Measurements from ENCODE around the gene IGSF3. TPM values are rescaled to one million over a fixed set of nuclear protein-coding genes. Genes with fewer than 3 reads are reported as not detected.

The IGSF3 gene
- total RNA-seq, 6 experiments from 2014 or later = 0.42 to 4.9 (median 1.8) TPM

- intact Hi-C loops (cut with DNase I) = no loop called here
- WGBS (ENCODE audit: insufficient coverage, low coverage, low lambda C conversion rate, missing lambda C conversion rate) = 61% methylated on average over 3 of the region's 3 CpGs
- DNase-seq (no peak), ATAC-seq (no peak)
- Histone ChIP-seq H3K27me3 (no peaks in the 10 kb centered on the region), H3K9me3 (no peaks in the 10 kb centered on the region), H3K36me3 (no peaks in the 10 kb centered on the region), H3K4me1 (no peaks in the 10 kb centered on the region), H3K27ac (no peak overlapping the region), H3K4me3 (no peak overlapping the region)
- TF ChIP-seq CTCF (IDR thresholded peaks at IDR 0.05) = no peak
These were observed 25.3 kb upstream of the IGSF3 start for GRCh38 chr1:116692879-116693278.

- no peaks in the 10 kb centered on the region for H3K27me3 ChIP-seq
- no peaks in the 10 kb centered on the region for H3K4me1 ChIP-seq
- H3K9me3 ChIP-seq = no peaks in the 10 kb centered on the region
- intact Hi-C loops (cut with DNase I) = no loop called here
- WGBS (ENCODE audit: insufficient coverage, low coverage, low lambda C conversion rate, missing lambda C conversion rate) = 37% methylated on average over 3 of the region's 3 CpGs
- H3K36me3 ChIP-seq = no peaks in the 10 kb centered on the region
- ATAC-seq (no peak), DNase-seq (no peak)
- no peak overlapping the region for H3K4me3 ChIP-seq
- TF ChIP-seq CTCF (IDR thresholded peaks at IDR 0.05) (no peak), POLR2A (IDR thresholded peaks at IDR 0.05) (no peak)
- no peak overlapping the region for H3K27ac ChIP-seq
These were observed 23.4 kb upstream of the IGSF3 start for GRCh38 chr1:116690849-116691406.

- H3K27ac ChIP-seq = no peak overlapping the region
- intact Hi-C loops (cut with DNase I) = no loop called here
- WGBS (ENCODE audit: insufficient coverage, low coverage, low lambda C conversion rate, missing lambda C conversion rate) = 31% methylated on average over 2 of the region's 2 CpGs
- DNase-seq (no peak), ATAC-seq (no peak)
- H3K4me3 ChIP-seq = no peak overlapping the region
- no peak for TF ChIP-seq POLR2A (IDR thresholded peaks at IDR 0.05)
- no peak for TF ChIP-seq CTCF (IDR thresholded peaks at IDR 0.05)
- H3K36me3 ChIP-seq = no peaks in the 10 kb centered on the region
- no peaks in the 10 kb centered on the region for H3K9me3 ChIP-seq
- no peaks in the 10 kb centered on the region for H3K27me3 ChIP-seq
- H3K4me1 ChIP-seq = no peaks in the 10 kb centered on the region
These were observed 22.9 kb upstream of the IGSF3 start for GRCh38 chr1:116690396-116690848.

- no peaks in the 10 kb centered on the region for H3K36me3 ChIP-seq
- 54% methylated on average over 4 of the region's 4 CpGs for WGBS (ENCODE audit: insufficient coverage, low coverage, low lambda C conversion rate, missing lambda C conversion rate)
- no peak overlapping the region for H3K27ac ChIP-seq
- ATAC-seq (no peak), DNase-seq (no peak)
- H3K27me3 ChIP-seq = no peaks in the 10 kb centered on the region
- H3K9me3 ChIP-seq = no peaks in the 10 kb centered on the region
- H3K4me1 ChIP-seq = no peaks in the 10 kb centered on the region
- intact Hi-C loops (cut with DNase I) = no loop called here
- H3K4me3 ChIP-seq = no peak overlapping the region
- no peak for TF ChIP-seq POLR2A (IDR thresholded peaks at IDR 0.05)
- TF ChIP-seq CTCF (IDR thresholded peaks at IDR 0.05) = no peak
These were observed 19.3 kb upstream of the IGSF3 start for GRCh38 chr1:116686723-116687352.
